Keratinocyte (primary cell): ENCODE data around the gene ARHGAP20. TPM values are rescaled to one million over a fixed set of nuclear protein-coding genes. Genes with fewer than 3 reads are reported as not detected.

Experiments used
- DNase-seq: peaks from one replicate; pipeline ENCODE4 v3.0.0-alpha.2; 2011; ENCODE audit warnings: low read depth, missing footprints, low spot score
- FAIRE-seq: peaks from 2 replicates; lab custom pipeline; 2011; peaks lifted over from hg19 to GRCh38; lab: Jason Lieb, UNC
- H2AFZ ChIP-seq: 2 replicates; pipeline ENCODE4 v1.6.0; 2012; ENCODE audit warnings: low read length, control low read depth, inconsistent platforms; ENCODE audit not compliant: control insufficient read depth
- H3K27ac ChIP-seq: 2 replicates; pipeline ENCODE4 v1.5.1; 2011; ENCODE audit warnings: low read length; ENCODE audit not compliant: control insufficient read depth, insufficient read depth
- H3K27me3 ChIP-seq: 3 replicates; pipeline ENCODE4 v1.6.0; 2011; ENCODE audit warnings: low read length; ENCODE audit not compliant: control insufficient read depth, insufficient read depth; ENCODE audit errors: extremely low read depth
- H3K36me3 ChIP-seq, 2 experiments: 2 replicates in 1 of 2; 3 replicates in 1 of 2; pipeline ENCODE4 v1.5.1; 2011; ENCODE audit warnings: low read length in 2 of 2, mild to moderate bottlenecking in 1 of 2; ENCODE audit not compliant: control insufficient read depth in 2 of 2, insufficient read depth in 2 of 2; ENCODE audit errors: extremely low read depth in 1 of 2
- H3K4me1 ChIP-seq: 3 replicates; pipeline ENCODE4 v1.5.1; 2011; ENCODE audit warnings: low read length; ENCODE audit not compliant: control insufficient read depth, insufficient read depth; ENCODE audit errors: extremely low read depth
- H3K4me2 ChIP-seq: 3 replicates; pipeline ENCODE4 v1.6.0; 2011; ENCODE audit warnings: low read depth, low read length; ENCODE audit not compliant: control insufficient read depth, insufficient read depth; ENCODE audit errors: extremely low read depth
- H3K4me3 ChIP-seq, 3 experiments: fragments of 200-600 bp in 1 of 3; sonication (generic) in 1 of 3; 2 replicates in 2 of 3; 3 replicates in 1 of 3; pipeline ENCODE4 v1.5.1; 2011 to 2016; ENCODE audit warnings: low read length in 3 of 3, mild to moderate bottlenecking in 3 of 3, control low read depth in 2 of 3, inconsistent platforms in 1 of 3, low read depth in 1 of 3, mixed read lengths in 1 of 3, mixed run types in 1 of 3, moderate library complexity in 1 of 3; ENCODE audit not compliant: control insufficient read depth in 2 of 3, insufficient read depth in 2 of 3; ENCODE audit errors: extremely low read depth in 1 of 3
- H3K79me2 ChIP-seq: 2 replicates; pipeline ENCODE4 v1.6.0; 2012; ENCODE audit warnings: low read length; ENCODE audit not compliant: control insufficient read depth, insufficient read depth
- H3K9ac ChIP-seq: 3 replicates; pipeline ENCODE4 v1.6.0; 2011; ENCODE audit warnings: low read length; ENCODE audit not compliant: control insufficient read depth, insufficient read depth; ENCODE audit errors: extremely low read depth
- H3K9me1 ChIP-seq: 3 replicates; pipeline ENCODE4 v1.6.0; 2011; ENCODE audit warnings: low read length; ENCODE audit not compliant: control insufficient read depth, insufficient read depth; ENCODE audit errors: extremely low read depth
- H3K9me3 ChIP-seq: 2 replicates; pipeline ENCODE4 v1.5.1; 2012; ENCODE audit warnings: low read depth, low read length; ENCODE audit not compliant: control insufficient read depth
- H4K20me1 ChIP-seq: 3 replicates; pipeline ENCODE4 v1.6.0; 2011; ENCODE audit warnings: low read length; ENCODE audit not compliant: control insufficient read depth, insufficient read depth; ENCODE audit errors: extremely low read depth
- CTCF ChIP-seq, 3 experiments: IDR thresholded peaks in 1 of 3; conservative IDR thresholded peaks in 1 of 3; optimal IDR thresholded peaks in 1 of 3; 2 replicates in 2 of 3; 3 replicates in 1 of 3; pipeline versions ENCODE3 to v1.5.1; 2011; ENCODE audit warnings: low read length in 3 of 3, mild to moderate bottlenecking in 3 of 3, moderate library complexity in 2 of 3, control low read depth in 1 of 3, inconsistent platforms in 1 of 3; ENCODE audit not compliant: insufficient read depth in 2 of 3; ENCODE audit errors: extremely low read depth in 1 of 3
- EZH2 ChIP-seq: IDR thresholded peaks from one replicate; pipeline ENCODE4 v1.6.1; 2012; ENCODE audit warnings: inconsistent platforms, mild to moderate bottlenecking, low read length, moderate library complexity
- dilution Hi-C: fragments of 300-500 bp; cut with MboI; formaldehyde crosslinking; loops from one replicate; pipeline ENCODE4 v1.7.0; 2020; ENCODE audit warnings: low sequenced_read_pairs; ENCODE audit not compliant: extremely low pct_ligation_motif_present
- polyA plus RNA-seq, 5 experiments: library from polyadenylated mRNA; depleted of rRNA in 3 of 5; stranded (reverse) in 3 of 5; stranded (forward) in 1 of 5; unstranded in 1 of 5; fragments of >200 nt; gene quantifications; 1 replicate in 1 of 5; 2 replicates in 3 of 5; 3 replicates in 1 of 5; pipeline versions ENCODE4 v1.2.1 to v1.2.3, GENCODE V29; 2011 to 2012; ENCODE audit warnings: missing spikeins in 2 of 5, low read depth in 1 of 5, low replicate concordance in 1 of 5

ARHGAP20 gene
- polyA plus RNA-seq, 1 donor (not counting 4 experiments of a cell fraction or from before 2014, with no cell fraction given) = not detected

DNA sequence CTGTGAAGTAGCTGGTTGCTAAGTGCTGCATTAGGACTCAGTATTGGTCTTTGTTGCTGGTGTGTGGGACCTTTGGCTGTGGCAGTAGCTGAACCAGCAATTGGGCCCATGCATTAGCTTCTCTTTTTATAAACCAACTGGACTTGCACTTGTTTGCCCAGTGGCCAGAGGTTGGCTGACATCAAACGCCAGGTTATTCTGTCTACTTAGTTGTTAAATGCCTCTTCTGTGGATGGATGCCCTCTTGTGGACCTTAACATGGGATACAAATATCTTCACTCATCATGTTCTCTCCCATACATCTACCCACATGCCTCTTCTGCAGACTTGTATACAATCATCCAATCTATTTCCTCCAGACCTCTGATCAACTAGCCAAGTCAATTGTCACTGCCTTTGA lies 26.4 kb upstream of the ARHGAP20 start:
- no peaks in the 10 kb centered on the region for H3K36me3 ChIP-seq
- no peak overlapping the region for H3K9ac ChIP-seq
- TF ChIP-seq EZH2 (no peak), CTCF (optimal IDR thresholded peaks at IDR 0.05 in 1 of 3, IDR thresholded peaks at IDR 0.05 in 1 of 3, conservative IDR thresholded peaks at IDR 0.05 in 1 of 3; ENCODE audit: extremely low read depth in 1 of 3, insufficient read depth in 2 of 3, low read length in 3 of 3) (peak in 1 of 3 experiments; percentile 5)
- H3K27me3 ChIP-seq = peaks cover 4% of the 10 kb centered on the region
- H4K20me1 ChIP-seq = no peaks in the 10 kb centered on the region
- H3K9me1 ChIP-seq = no peaks in the 10 kb centered on the region
- H3K9me3 ChIP-seq = no peaks in the 10 kb centered on the region
- H3K79me2 ChIP-seq = no peaks in the 10 kb centered on the region
- no peak overlapping the region for H2AFZ ChIP-seq
- no peak overlapping the region for H3K4me3 ChIP-seq
- dilution Hi-C loops = no loop called here
- no peak overlapping the region for H3K27ac ChIP-seq
- no peak overlapping the region for H3K4me2 ChIP-seq
- DNase-seq (no peak), FAIRE-seq (no peak)
- H3K4me1 ChIP-seq = no peaks in the 10 kb centered on the region

DNA sequence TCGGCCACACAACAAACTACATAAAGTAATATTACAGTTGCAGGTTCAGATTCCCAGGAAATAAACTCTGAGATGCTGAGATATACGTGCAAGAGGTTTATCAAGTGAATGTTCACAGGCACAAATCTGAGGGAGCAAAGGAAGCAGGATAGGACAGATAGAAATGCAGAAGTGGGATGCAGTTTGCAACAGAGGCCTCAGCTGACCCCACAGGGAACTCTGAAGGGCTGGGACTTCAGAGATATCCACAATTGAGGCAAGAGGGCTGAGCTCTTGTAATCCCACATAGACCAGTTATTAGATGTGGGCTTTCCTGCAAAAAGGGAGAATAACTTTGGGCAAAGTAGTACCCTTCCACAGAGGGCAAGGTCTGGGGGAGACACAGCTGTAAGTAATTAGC lies 25.4 kb upstream of the ARHGAP20 start:
- Histone ChIP-seq H3K4me1 (no peaks in the 10 kb centered on the region), H4K20me1 (no peaks in the 10 kb centered on the region), H3K4me2 (no peak overlapping the region), H3K27ac (no peak overlapping the region), H3K79me2 (no peaks in the 10 kb centered on the region), H3K9ac (no peak overlapping the region), H2AFZ (no peak overlapping the region), H3K4me3 (no peak overlapping the region), H3K9me3 (no peaks in the 10 kb centered on the region), H3K36me3 (no peaks in the 10 kb centered on the region), H3K27me3 (peaks cover 4% of the 10 kb centered on the region), H3K9me1 (no peaks in the 10 kb centered on the region)
- dilution Hi-C loops = no loop called here
- FAIRE-seq = no peak
- DNase-seq = no peak
- TF ChIP-seq EZH2 (no peak), CTCF (optimal IDR thresholded peaks at IDR 0.05 in 1 of 3, IDR thresholded peaks at IDR 0.05 in 1 of 3, conservative IDR thresholded peaks at IDR 0.05 in 1 of 3; ENCODE audit: extremely low read depth in 1 of 3, insufficient read depth in 2 of 3, low read length in 3 of 3) (no peak)
